Bronchial epithelial cell (primary cell): ENCODE measurements around the gene ADAM8. TPM values are rescaled to one million over a fixed set of nuclear protein-coding genes. Genes with fewer than 3 reads are reported as not detected.

Source experiments
- DNase-seq: peaks from one replicate; pipeline ENCODE4 v3.0.0-alpha.2; 2010; ENCODE audit warnings: low read depth
- FAIRE-seq: peaks from 2 replicates; lab custom pipeline; 2011; peaks lifted over from hg19 to GRCh38; lab: Jason Lieb, UNC
- H3K27me3 ChIP-seq: 2 replicates; pipeline ENCODE4 v1.5.1; 2011; ENCODE audit warnings: low read length; ENCODE audit not compliant: control insufficient read depth, insufficient read depth
- H3K36me3 ChIP-seq: 2 replicates; pipeline ENCODE4 v1.5.1; 2011; ENCODE audit warnings: low read length; ENCODE audit not compliant: control insufficient read depth, insufficient read depth
- H3K4me3 ChIP-seq: 2 replicates; pipeline ENCODE4 v1.5.1; 2011; ENCODE audit warnings: mild to moderate bottlenecking, low read depth, low read length, control low read depth
- total RNA-seq: library from RNA; depleted of rRNA; stranded (reverse); fragments of >200 nt; gene quantifications from 2 replicates; pipeline ENCODE4 v1.2.1, GENCODE V29; 2014
- TF ChIP-seq, protein P1 (sequence below): IDR thresholded peaks from 2 replicates; pipeline ENCODE4 v1.5.1; 2011; ENCODE audit warnings: mild to moderate bottlenecking, moderate library complexity, low read length, control low read depth, inconsistent platforms; ENCODE audit not compliant: insufficient read depth, severe bottlenecking

ADAM8 gene
- total RNA-seq, 1 donor from 2014 or later = 34.2 TPM

DNA sequence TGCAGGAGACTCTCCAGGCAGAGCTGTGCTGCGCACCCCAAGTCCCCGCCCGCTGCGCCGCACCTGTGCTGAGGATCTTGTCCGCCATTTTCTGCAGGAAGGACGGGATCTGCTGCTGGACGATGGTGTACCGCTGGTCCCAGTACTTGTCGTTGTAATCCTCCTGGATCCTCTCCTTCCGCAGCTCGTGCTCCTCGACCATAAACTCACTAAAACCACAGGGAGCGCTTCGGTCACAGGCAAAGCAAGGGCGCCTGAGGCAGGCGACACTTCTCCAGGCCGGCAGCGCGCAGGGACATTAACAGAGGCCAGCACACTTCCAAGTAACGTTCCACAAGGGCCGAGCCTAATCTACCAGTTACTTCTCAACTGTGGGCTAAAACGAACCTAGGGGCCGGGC, 13.1 kb upstream of the ADAM8 start:
- TF ChIP-seq, protein P1, sequence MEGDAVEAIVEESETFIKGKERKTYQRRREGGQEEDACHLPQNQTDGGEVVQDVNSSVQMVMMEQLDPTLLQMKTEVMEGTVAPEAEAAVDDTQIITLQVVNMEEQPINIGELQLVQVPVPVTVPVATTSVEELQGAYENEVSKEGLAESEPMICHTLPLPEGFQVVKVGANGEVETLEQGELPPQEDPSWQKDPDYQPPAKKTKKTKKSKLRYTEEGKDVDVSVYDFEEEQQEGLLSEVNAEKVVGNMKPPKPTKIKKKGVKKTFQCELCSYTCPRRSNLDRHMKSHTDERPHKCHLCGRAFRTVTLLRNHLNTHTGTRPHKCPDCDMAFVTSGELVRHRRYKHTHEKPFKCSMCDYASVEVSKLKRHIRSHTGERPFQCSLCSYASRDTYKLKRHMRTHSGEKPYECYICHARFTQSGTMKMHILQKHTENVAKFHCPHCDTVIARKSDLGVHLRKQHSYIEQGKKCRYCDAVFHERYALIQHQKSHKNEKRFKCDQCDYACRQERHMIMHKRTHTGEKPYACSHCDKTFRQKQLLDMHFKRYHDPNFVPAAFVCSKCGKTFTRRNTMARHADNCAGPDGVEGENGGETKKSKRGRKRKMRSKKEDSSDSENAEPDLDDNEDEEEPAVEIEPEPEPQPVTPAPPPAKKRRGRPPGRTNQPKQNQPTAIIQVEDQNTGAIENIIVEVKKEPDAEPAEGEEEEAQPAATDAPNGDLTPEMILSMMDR = no peak
- FAIRE-seq = no peak
- Histone ChIP-seq H3K4me3 (no peak overlapping the region), H3K27me3 (no peaks in the 10 kb centered on the region), H3K36me3 (peaks cover 31% of the 10 kb centered on the region)
- DNase-seq = no peak

DNA sequence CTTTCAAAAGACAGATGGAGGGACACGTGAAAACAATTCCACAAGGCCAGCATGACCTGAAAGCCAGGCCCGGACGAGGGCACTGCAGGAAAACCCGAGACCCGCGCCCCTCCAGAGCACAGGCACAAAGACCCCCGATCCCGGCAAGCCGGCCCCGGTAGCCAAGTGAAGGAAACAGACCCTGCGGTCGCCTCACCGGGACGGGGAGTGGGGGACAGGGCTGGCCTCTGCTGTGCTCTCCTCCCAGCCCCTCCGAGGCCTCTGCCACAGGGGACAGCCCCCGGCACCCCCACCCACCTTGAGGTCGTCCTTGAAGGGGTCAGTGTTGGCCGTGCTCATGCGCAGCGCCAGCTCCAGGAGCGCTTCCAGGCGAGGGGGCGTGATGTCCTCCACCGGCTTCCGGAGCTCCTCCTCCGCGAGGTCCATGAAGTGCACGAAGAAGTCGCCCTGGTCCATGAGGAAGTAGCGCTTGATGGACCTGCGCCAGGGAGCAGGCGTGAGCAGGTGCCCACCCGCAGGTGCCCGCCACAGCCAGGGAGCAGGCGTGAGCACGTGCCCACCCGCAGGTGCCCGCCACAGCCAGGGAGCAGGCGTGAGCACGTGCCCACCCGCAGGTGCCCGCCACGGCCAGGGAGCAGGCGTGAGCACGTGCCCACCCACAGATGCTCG, 11.3 kb upstream of the ADAM8 start:
- TF ChIP-seq, protein P1 = no peak
- H3K36me3 ChIP-seq = peaks cover 43% of the 10 kb centered on the region
- DNase-seq = no peak
- no peaks in the 10 kb centered on the region for H3K27me3 ChIP-seq
- H3K4me3 ChIP-seq = no peak overlapping the region
- no peak for FAIRE-seq

DNA sequence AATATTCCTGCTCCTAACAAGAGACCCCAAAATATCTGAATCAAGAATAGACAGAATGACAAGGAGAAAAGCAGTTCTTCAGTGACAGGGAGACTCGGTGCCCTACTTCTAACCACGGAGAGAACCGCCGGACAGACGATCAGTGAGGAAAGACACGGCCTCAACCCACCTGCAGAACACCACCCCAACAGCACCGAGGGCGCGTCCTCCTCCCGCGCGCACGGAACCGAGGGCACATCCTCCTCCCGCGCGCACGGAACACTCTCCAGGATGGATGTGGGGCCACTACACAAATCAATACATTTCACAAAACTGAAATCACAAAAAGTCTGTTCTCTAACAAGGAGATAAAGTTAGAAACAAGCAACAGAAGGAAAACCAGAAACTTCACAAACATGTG, 9.7 kb upstream of the ADAM8 start:
- Histone ChIP-seq H3K36me3 (peaks cover 44% of the 10 kb centered on the region), H3K4me3 (no peak overlapping the region), H3K27me3 (no peaks in the 10 kb centered on the region)
- no peak for FAIRE-seq
- no peak for DNase-seq
- TF ChIP-seq, protein P1 = no peak

DNA sequence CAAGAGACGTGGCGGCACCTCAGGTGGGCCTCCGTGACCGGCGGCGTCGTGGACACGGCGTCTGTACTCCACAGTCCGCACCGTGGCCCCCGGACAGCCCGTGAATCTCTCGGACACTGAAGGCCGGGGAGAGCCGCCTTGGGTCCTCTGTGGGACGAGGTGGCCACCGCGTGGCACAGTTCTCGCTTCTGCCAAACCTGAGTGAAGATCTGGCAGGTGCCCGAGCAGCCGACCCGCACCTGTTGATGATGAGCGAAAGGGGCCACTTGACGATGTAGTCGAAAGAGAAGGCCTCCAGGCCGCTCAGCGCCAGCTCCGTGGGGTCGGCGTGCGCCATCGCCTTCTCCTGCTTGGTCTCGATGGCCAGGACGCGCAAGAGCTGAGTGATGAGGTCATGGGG, 8.5 kb upstream of the ADAM8 start:
- no peak for DNase-seq
- FAIRE-seq = no peak
- H3K36me3 ChIP-seq = peaks cover 45% of the 10 kb centered on the region
- no peaks in the 10 kb centered on the region for H3K27me3 ChIP-seq
- TF ChIP-seq, protein P1 = no peak
- no peak overlapping the region for H3K4me3 ChIP-seq

DNA sequence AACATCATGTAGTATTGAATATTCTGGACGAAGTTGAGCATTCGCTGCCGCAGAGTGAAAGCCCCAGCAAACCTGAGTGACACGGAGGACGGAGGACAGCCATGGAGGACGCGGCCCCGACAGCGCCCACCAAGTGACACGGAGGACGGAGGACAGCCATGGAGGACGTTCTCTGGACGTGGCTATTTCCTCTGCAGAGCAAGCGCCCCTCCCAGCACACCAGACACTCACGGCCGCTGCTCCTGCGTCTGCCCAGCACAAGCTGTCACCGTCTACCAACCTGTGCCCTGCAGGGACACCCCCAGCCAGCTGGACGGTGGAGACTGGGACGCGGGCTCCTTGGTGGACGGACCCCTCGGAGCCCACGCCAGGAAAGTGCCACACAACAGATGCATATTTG, 7.3 kb upstream of the ADAM8 start:
- Histone ChIP-seq H3K27me3 (no peaks in the 10 kb centered on the region), H3K36me3 (peaks cover 41% of the 10 kb centered on the region), H3K4me3 (no peak overlapping the region)
- DNase-seq (no peak), FAIRE-seq (no peak)
- TF ChIP-seq, protein P1 = no peak
